IgD-negative memory B cell (primary cell): Measurements from ENCODE around the gene LSM10. TPM values are rescaled to one million over a fixed set of nuclear protein-coding genes. Genes with fewer than 3 reads are reported as not detected.
A peak's percentile ranks its signal among the peaks of the same experiment; 100 is the strongest.

Experiments
- H3K27ac Mint-ChIP-seq, 3 donors: one replicate each; pipeline ENCODE4 v1.8.0; 2020 to 2022; ENCODE audit warnings: mild to moderate bottlenecking in 3 of 3, mixed read lengths in 3 of 3, moderate library complexity in 1 of 3
- H3K27me3 Mint-ChIP-seq: one replicate; pipeline ENCODE4 v1.8.0; 2021; ENCODE audit warnings: mixed read lengths
- H3K36me3 Mint-ChIP-seq: one replicate; pipeline ENCODE4 v1.8.0; 2020; ENCODE audit warnings: mild to moderate bottlenecking, mixed read lengths
- H3K4me1 Mint-ChIP-seq, 3 donors: one replicate each; pipeline ENCODE4 v1.8.0; 2020 to 2022; ENCODE audit warnings: mixed read lengths in 3 of 3, mild to moderate bottlenecking in 1 of 3
- H3K4me3 Mint-ChIP-seq, 4 donors: one replicate each; pipeline ENCODE4 v1.8.0; 2020 to 2022; ENCODE audit warnings: mild to moderate bottlenecking in 4 of 4, mixed read lengths in 4 of 4, moderate library complexity in 3 of 4
- H3K9me3 Mint-ChIP-seq, 3 donors: one replicate each; pipeline ENCODE4 v1.8.0; 2020 to 2021; ENCODE audit warnings: mixed read lengths in 3 of 3, mild to moderate bottlenecking in 1 of 3
- polyA plus RNA-seq: library from polyadenylated mRNA; unstranded; fragments of 300-500 nt; fragmentation: Illumina TruSeq; gene quantifications from one replicate; pipeline ENCODE4 v1.2.3, GENCODE V29; 2021

LSM10 gene
- polyA plus RNA-seq, 1 donor from 2014 or later = 345 TPM

DNA sequence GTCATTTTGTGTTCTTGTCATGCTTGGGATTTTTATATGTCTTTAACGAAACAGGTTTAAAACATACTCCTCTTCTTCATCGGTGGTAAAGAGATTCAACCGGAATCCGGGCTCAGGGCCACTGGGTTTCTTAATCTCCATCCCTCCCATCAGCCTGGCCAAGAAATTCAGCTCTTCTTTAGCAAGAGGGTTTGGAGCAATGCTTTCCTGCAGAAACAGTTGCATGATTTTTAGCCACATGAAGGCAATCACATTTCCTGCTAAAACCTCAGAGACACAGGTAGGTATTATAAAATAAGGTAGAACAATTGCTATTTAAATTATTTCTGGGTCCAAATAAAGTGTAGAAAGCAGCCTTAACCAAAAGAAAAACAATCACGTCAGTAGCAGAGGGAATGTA lies 22.7 kb upstream of the LSM10 start:
- Mint-ChIP-seq H3K9me3 (no peaks in the 10 kb centered on the region), H3K4me3 (no peak overlapping the region), H3K36me3 (no peaks in the 10 kb centered on the region), H3K4me1 (peaks cover 0 to 9% (median 7%) of the 10 kb centered on the region in 3 donors), H3K27me3 (no peaks in the 10 kb centered on the region), H3K27ac (no peak overlapping the region)

GRCh38 chr1:36419569-36419968 lies 21.9 kb upstream of the LSM10 start:
- no peak overlapping the region for H3K27ac Mint-ChIP-seq
- H3K4me1 Mint-ChIP-seq = peaks cover 0 to 9% (median 7%) of the 10 kb centered on the region in 3 donors
- no peaks in the 10 kb centered on the region for H3K36me3 Mint-ChIP-seq
- H3K27me3 Mint-ChIP-seq = no peaks in the 10 kb centered on the region
- H3K9me3 Mint-ChIP-seq = no peaks in the 10 kb centered on the region
- H3K4me3 Mint-ChIP-seq = no peak overlapping the region

DNA sequence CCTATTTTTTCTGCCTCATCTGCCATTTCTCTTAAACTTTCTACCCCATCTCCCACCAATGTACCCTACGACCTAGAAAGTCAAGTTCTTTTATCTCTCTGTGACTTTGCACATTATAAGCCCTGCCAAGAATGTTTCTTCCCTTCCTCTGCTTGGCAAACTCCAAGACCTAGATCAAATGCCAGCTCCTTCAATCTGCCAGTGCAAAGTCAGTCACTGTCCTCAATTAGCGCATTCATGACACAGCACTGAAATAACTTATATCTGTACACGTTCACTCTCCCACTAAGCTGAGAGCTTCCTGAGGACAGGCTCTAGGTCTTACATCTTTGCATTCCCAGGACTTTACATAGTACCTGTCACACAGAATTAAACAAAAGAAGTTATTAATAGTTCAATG lies 21.4 kb upstream of the LSM10 start:
- Mint-ChIP-seq H3K9me3 (no peaks in the 10 kb centered on the region), H3K4me1 (peaks cover 0 to 11% (median 7%) of the 10 kb centered on the region in 3 donors), H3K27me3 (no peaks in the 10 kb centered on the region), H3K27ac (no peak overlapping the region), H3K36me3 (no peaks in the 10 kb centered on the region), H3K4me3 (no peak overlapping the region)

GRCh38 chr1:36417931-36418330 lies 20.2 kb upstream of the LSM10 start:
- Mint-ChIP-seq H3K36me3 (no peaks in the 10 kb centered on the region), H3K9me3 (no peaks in the 10 kb centered on the region), H3K27me3 (no peaks in the 10 kb centered on the region), H3K4me1 (peaks cover 3 to 14% (median 9%) of the 10 kb centered on the region in 3 donors), H3K27ac (no peak overlapping the region), H3K4me3 (no peak overlapping the region)

DNA sequence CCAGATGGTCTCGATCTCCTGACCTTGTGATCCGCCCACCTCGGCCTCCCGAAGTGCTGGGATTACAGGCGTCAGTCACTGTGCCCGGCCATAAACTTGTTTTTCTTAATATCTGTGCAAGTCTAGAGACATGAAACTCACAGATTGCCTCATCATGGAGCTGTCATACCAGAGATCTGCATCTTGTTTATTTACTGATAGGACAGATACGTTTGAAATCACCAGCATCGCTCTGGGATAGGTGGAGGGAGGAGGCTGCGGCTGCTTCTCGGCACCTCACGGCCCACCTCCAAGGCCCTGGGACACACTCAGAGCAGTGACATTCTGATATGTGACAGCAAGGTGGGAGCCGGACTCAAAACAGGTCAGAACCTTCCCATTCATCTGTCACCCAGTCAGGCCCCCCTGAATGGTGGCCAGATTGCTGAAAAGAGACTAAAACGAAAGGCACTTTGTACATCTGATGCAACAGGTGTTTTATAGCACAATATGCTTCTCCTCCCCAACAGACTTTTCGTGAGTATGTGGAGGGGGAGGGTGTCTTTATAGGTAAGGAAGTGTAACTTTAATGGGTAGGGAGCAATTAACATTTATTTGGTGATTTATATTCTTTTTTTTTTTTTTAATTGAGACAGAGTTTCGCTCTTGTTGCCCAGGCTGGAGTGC lies 18.1 kb upstream of the LSM10 start:
- no peak overlapping the region for H3K4me3 Mint-ChIP-seq
- H3K9me3 Mint-ChIP-seq = peaks cover 0 to 4% (median 0%) of the 10 kb centered on the region in 3 donors
- H3K27ac Mint-ChIP-seq = peak overlapping the region in 1 of 3 donors; percentile 27
- H3K27me3 Mint-ChIP-seq = no peaks in the 10 kb centered on the region
- H3K36me3 Mint-ChIP-seq = no peaks in the 10 kb centered on the region
- H3K4me1 Mint-ChIP-seq = peaks cover 12 to 14% (median 13%) of the 10 kb centered on the region in 3 donors

DNA sequence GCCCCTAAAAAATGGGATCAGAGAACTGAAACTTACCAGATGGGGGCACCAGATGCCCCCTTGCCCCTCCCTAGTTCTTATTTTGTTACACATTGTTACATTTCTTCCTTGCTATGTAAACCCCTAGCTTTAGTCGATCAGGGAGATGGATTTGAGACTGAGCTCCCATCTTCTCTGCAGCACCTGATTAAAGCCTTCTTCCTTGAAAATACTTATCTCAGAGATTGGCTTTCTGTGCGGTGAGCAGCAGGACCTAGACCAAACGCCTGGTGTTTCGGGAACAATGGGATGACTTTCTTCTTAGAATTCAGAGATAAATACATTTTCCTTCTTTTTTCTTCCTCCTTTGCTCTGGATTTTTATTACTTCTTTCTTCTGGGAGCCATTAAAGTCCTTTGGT lies 16.7 kb upstream of the LSM10 start:
- Mint-ChIP-seq H3K4me1 (peaks cover 8 to 12% (median 9%) of the 10 kb centered on the region in 3 donors), H3K4me3 (no peak overlapping the region), H3K9me3 (peaks cover 0 to 4% (median 0%) of the 10 kb centered on the region in 3 donors), H3K27ac (no peak overlapping the region), H3K36me3 (no peaks in the 10 kb centered on the region), H3K27me3 (no peaks in the 10 kb centered on the region)

DNA sequence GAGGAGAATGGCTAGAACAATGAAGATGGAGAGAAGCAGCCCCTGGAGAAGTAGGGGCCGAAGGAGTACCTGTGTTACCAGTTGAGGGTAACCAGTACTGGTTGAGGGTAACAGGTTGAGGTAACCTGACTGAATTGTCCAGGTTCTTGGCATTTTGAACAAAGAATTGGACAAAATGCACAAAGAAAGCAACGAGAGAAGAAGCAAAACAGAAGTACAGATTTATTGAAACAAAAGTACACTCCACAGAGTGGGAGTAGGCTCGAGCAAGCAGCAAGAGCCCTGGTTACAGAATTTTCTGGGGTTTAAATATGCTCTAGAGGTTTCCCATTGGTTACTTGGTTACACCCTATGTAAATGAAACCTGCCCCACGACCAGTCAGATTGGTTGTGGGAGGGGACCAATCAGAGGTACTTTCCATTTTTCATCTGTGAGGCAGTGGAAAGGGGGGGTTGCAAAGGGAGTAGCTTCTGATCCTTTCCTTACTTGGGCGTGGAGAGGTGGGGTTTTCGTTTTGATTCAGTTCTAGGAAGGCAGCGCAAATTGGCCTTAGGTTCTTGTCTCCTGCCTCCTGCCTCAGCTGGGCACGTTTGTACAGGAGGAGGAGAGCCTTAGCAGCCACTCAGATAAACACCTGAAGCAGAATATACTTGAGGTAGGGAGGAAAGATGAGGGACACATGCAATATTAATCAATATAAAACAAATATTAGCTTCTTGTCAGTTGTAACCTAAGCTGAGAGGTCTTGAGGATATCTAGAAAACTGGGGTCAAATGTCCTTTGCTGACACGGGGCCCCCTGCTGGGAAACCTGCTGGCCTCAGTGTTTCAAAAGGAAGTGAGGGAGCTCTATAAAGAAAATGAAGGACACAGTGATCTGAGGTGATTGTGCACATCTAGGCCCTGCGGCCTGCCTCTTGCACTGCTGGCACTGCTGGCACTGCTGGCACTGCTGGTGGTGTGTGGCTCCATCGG lies 14.3 kb upstream of the LSM10 start:
- peaks cover 0 to 4% (median 0%) of the 10 kb centered on the region in 3 donors for H3K9me3 Mint-ChIP-seq
- no peak overlapping the region for H3K4me3 Mint-ChIP-seq
- H3K36me3 Mint-ChIP-seq = peaks cover 3% of the 10 kb centered on the region
- H3K4me1 Mint-ChIP-seq = peaks cover 8 to 13% (median 12%) of the 10 kb centered on the region in 3 donors
- no peaks in the 10 kb centered on the region for H3K27me3 Mint-ChIP-seq
- H3K27ac Mint-ChIP-seq = peak overlapping the region in 1 of 3 donors; percentile 67

- peaks cover 0 to 4% (median 0%) of the 10 kb centered on the region in 3 donors for H3K9me3 Mint-ChIP-seq
- no peaks in the 10 kb centered on the region for H3K27me3 Mint-ChIP-seq
- H3K27ac Mint-ChIP-seq = no peak overlapping the region
- H3K4me3 Mint-ChIP-seq = no peak overlapping the region
- peaks cover 8% of the 10 kb centered on the region for H3K36me3 Mint-ChIP-seq
- peaks cover 8 to 12% (median 11%) of the 10 kb centered on the region in 3 donors for H3K4me1 Mint-ChIP-seq
Measured at GRCh38 chr1:36408479-36408878, 10.8 kb upstream of the LSM10 start.

DNA sequence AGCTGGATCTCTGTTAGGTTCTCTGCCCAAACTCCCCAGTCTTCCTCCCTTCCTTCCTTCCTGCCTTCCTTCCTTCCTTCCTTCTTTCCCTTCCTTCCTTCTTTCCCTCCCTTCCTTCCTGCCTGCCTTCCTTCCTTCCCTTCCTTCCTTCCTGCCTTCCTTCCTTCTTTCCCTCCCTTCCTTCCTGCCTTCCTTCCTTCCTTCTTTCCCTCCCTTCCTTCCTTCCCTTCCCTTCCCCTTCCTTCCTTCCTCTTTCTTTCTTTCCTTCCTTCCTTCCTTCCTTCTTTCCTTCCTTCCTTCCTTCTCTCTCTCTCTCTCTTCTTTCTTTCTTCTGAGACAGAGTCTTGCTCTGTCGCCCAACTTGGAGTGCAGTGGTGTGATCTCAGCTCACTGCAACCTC lies 8.7 kb upstream of the LSM10 start:
- Mint-ChIP-seq H3K4me3 (no peak overlapping the region), H3K27me3 (no peaks in the 10 kb centered on the region), H3K27ac (peak overlapping the region in 1 of 3 donors; percentile 71), H3K9me3 (peaks cover 0 to 1% (median 0%) of the 10 kb centered on the region in 3 donors), H3K36me3 (peaks cover 8% of the 10 kb centered on the region), H3K4me1 (peaks cover 5 to 8% (median 7%) of the 10 kb centered on the region in 3 donors)

GRCh38 chr1:36402504-36402890 lies 4.8 kb upstream of the LSM10 start:
- H3K27ac Mint-ChIP-seq = peak overlapping the region in 2 of 3 donors; percentile 28 to 83
- peaks cover 17 to 23% (median 19%) of the 10 kb centered on the region in 3 donors for H3K4me1 Mint-ChIP-seq
- peak overlapping the region in 1 of 4 donors; percentile 77 for H3K4me3 Mint-ChIP-seq
- H3K27me3 Mint-ChIP-seq = no peaks in the 10 kb centered on the region
- H3K36me3 Mint-ChIP-seq = peaks cover 6% of the 10 kb centered on the region
- H3K9me3 Mint-ChIP-seq = no peaks in the 10 kb centered on the region

GRCh38 chr1:36401602-36402503 lies 4.1 kb upstream of the LSM10 start:
- Mint-ChIP-seq H3K9me3 (no peaks in the 10 kb centered on the region), H3K4me3 (peak overlapping the region; percentile 75 to 95 (median 90)), H3K4me1 (peaks cover 19 to 24% (median 23%) of the 10 kb centered on the region in 3 donors)

GRCh38 chr1:36400825-36401601 lies 3.3 kb upstream of the LSM10 start:
- no peaks in the 10 kb centered on the region for H3K27me3 Mint-ChIP-seq
- no peaks in the 10 kb centered on the region for H3K9me3 Mint-ChIP-seq
- peak overlapping the region; percentile 87 to 94 (median 89) for H3K27ac Mint-ChIP-seq

More at GRCh38 chr1:36401602-36402503, 4.1 kb upstream of the LSM10 start:
- peak overlapping the region; percentile 87 to 94 (median 89) for H3K27ac Mint-ChIP-seq
- H3K27me3 Mint-ChIP-seq = no peaks in the 10 kb centered on the region
- H3K36me3 Mint-ChIP-seq = peaks cover 4% of the 10 kb centered on the region

GRCh38 chr1:36400514-36400824 lies 2.8 kb upstream of the LSM10 start:
- Mint-ChIP-seq H3K4me1 (peaks cover 26 to 29% (median 28%) of the 10 kb centered on the region in 3 donors), H3K27ac (peak overlapping the region in 2 of 3 donors; percentile 89 to 94), H3K4me3 (peak overlapping the region in 3 of 4 donors; percentile 75 to 95 (median 79))

More at GRCh38 chr1:36400825-36401601, 3.3 kb upstream of the LSM10 start:
- peak overlapping the region; percentile 75 to 95 (median 90) for H3K4me3 Mint-ChIP-seq
- H3K36me3 Mint-ChIP-seq = peaks cover 4% of the 10 kb centered on the region
- H3K4me1 Mint-ChIP-seq = peaks cover 26 to 29% (median 28%) of the 10 kb centered on the region in 3 donors

More at GRCh38 chr1:36400514-36400824, 2.8 kb upstream of the LSM10 start:
- Mint-ChIP-seq H3K36me3 (peaks cover 3% of the 10 kb centered on the region), H3K9me3 (no peaks in the 10 kb centered on the region), H3K27me3 (no peaks in the 10 kb centered on the region)
